ENCODE data around the gene PCNT.

Gene PCNT

DNA sequence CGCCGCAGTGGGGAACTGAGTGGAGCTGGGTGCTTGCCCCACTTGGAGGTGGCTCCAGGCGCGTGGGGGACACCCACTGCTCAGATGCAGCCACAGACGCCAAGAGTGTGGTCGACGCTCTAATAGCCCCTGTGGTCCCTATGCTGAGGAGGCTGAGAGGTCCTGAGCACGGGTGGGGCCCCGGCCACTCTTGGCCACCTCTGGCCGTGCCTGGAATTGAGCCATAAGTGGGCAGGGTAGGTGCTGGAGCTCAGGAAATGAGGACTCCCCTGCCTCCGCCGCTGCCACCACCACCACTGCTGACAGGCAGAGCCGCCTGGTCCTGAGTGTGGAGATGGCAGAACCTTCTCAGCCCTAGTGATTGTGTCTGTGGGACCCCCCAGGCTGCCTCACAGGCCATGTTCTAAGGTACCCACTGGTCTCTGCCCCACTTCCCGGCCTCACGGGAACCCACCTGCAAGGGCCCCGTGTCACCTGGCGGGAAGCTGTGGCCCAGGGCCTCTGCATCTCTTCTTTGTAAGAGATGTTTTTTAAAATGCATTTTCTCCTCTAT, 100.2 kb downstream of the PCNT start:
- H3K27ac ChIP-seq (replicated peaks), result peak overlapping the region; percentile 24; the same call in 1 of the 2 replicates
- H3K27me3 ChIP-seq (ENCODE audit: insufficient read depth, poor library complexity, severe bottlenecking), result no peaks in the 10 kb centered on the region
- no peak overlapping the region for H3K4me3 ChIP-seq (replicated peaks; ENCODE audit: insufficient read depth, low read length)
- DNase-seq (ENCODE audit: low read depth in 1 of 2, low spot score in 1 of 2), result peak in 1 of 2 experiments; percentile 9
- TF ChIP-seq GABPA (IDR thresholded peaks at IDR 0.05; ENCODE audit: low read depth) (no peak), POLR2AphosphoS5 (IDR thresholded peaks at IDR 0.05; ENCODE audit: low read depth) (no peak), SPI1 (IDR thresholded peaks at IDR 0.05; ENCODE audit: borderline replicate concordance, low read depth) (no peak)
- TF ChIP-seq, protein P1, sequence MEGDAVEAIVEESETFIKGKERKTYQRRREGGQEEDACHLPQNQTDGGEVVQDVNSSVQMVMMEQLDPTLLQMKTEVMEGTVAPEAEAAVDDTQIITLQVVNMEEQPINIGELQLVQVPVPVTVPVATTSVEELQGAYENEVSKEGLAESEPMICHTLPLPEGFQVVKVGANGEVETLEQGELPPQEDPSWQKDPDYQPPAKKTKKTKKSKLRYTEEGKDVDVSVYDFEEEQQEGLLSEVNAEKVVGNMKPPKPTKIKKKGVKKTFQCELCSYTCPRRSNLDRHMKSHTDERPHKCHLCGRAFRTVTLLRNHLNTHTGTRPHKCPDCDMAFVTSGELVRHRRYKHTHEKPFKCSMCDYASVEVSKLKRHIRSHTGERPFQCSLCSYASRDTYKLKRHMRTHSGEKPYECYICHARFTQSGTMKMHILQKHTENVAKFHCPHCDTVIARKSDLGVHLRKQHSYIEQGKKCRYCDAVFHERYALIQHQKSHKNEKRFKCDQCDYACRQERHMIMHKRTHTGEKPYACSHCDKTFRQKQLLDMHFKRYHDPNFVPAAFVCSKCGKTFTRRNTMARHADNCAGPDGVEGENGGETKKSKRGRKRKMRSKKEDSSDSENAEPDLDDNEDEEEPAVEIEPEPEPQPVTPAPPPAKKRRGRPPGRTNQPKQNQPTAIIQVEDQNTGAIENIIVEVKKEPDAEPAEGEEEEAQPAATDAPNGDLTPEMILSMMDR (IDR thresholded peaks at IDR 0.05; ENCODE audit: insufficient read depth, low read length), result no peak
- TF ChIP-seq, protein P2, sequence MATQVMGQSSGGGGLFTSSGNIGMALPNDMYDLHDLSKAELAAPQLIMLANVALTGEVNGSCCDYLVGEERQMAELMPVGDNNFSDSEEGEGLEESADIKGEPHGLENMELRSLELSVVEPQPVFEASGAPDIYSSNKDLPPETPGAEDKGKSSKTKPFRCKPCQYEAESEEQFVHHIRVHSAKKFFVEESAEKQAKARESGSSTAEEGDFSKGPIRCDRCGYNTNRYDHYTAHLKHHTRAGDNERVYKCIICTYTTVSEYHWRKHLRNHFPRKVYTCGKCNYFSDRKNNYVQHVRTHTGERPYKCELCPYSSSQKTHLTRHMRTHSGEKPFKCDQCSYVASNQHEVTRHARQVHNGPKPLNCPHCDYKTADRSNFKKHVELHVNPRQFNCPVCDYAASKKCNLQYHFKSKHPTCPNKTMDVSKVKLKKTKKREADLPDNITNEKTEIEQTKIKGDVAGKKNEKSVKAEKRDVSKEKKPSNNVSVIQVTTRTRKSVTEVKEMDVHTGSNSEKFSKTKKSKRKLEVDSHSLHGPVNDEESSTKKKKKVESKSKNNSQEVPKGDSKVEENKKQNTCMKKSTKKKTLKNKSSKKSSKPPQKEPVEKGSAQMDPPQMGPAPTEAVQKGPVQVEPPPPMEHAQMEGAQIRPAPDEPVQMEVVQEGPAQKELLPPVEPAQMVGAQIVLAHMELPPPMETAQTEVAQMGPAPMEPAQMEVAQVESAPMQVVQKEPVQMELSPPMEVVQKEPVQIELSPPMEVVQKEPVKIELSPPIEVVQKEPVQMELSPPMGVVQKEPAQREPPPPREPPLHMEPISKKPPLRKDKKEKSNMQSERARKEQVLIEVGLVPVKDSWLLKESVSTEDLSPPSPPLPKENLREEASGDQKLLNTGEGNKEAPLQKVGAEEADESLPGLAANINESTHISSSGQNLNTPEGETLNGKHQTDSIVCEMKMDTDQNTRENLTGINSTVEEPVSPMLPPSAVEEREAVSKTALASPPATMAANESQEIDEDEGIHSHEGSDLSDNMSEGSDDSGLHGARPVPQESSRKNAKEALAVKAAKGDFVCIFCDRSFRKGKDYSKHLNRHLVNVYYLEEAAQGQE (IDR thresholded peaks at IDR 0.05; ENCODE audit: insufficient replicate concordance, low read depth), result no peak

DNA sequence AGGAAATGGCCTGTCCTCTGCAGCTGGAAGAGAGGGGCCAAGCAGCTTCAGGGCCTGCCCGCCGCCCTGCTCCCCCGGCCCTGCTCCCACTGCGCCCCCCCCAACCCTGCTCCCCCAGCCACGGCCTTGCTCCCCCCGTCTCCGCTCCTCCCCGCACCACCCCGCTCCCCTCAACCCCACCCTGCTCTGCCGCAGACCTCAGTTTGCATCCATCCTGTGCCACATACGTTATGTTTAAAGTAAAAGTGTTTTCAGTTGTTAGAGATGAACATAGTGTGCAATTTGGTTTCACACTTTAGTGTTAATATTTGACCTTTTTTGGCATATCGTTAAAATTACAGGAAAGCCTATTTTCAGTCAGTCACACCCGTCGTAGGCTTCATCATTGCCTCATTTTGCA, 100.7 kb downstream of the PCNT start:
- Histone ChIP-seq H3K4me3 (replicated peaks; ENCODE audit: insufficient read depth, low read length) (no peak overlapping the region), H3K27me3 (ENCODE audit: insufficient read depth, poor library complexity, severe bottlenecking) (no peaks in the 10 kb centered on the region), H3K27ac (replicated peaks) (no peak overlapping the region)
- DNase-seq (ENCODE audit: low read depth in 1 of 2, low spot score in 1 of 2), result no peak
- TF ChIP-seq, protein P2 (IDR thresholded peaks at IDR 0.05; ENCODE audit: insufficient replicate concordance, low read depth), result no peak
- TF ChIP-seq SPI1 (IDR thresholded peaks at IDR 0.05; ENCODE audit: borderline replicate concordance, low read depth) (no peak), GABPA (IDR thresholded peaks at IDR 0.05; ENCODE audit: low read depth) (no peak), POLR2AphosphoS5 (IDR thresholded peaks at IDR 0.05; ENCODE audit: low read depth) (no peak)
- TF ChIP-seq, protein P1 (IDR thresholded peaks at IDR 0.05; ENCODE audit: insufficient read depth, low read length), result no peak

DNA sequence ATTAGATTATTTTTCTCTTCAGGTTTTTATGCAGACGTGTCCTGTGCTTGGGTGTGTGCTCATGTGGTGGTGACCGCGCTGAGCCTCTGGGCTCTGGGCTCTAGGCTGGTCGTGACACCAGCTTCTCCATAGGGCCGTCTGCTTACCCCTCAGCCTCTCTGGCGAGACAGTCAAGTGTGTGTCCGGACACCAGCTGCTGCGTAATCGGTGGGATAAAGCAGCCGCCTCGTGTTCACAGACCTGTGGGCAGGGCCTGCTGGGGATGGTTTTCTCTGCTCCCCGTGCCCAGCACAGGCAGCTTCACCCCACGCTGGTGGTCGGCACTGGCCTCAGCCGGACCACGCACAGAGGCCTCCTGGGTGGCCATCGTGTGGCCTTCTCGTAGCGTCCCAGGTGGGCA, 101.1 kb downstream of the PCNT start:
- Histone ChIP-seq H3K4me3 (replicated peaks; ENCODE audit: insufficient read depth, low read length) (no peak overlapping the region), H3K27ac (replicated peaks) (no peak overlapping the region), H3K27me3 (ENCODE audit: insufficient read depth, poor library complexity, severe bottlenecking) (no peaks in the 10 kb centered on the region)
- no peak for DNase-seq (ENCODE audit: low read depth in 1 of 2, low spot score in 1 of 2)
- TF ChIP-seq POLR2AphosphoS5 (IDR thresholded peaks at IDR 0.05; ENCODE audit: low read depth) (no peak), GABPA (IDR thresholded peaks at IDR 0.05; ENCODE audit: low read depth) (no peak), SPI1 (IDR thresholded peaks at IDR 0.05; ENCODE audit: borderline replicate concordance, low read depth) (no peak)
- TF ChIP-seq, protein P2 (IDR thresholded peaks at IDR 0.05; ENCODE audit: insufficient replicate concordance, low read depth), result no peak
- TF ChIP-seq, protein P1 (IDR thresholded peaks at IDR 0.05; ENCODE audit: insufficient read depth, low read length), result no peak
